B cell (primary cell): ENCODE measurements around the gene PDE6B. TPM values are rescaled to one million over a fixed set of nuclear protein-coding genes. Genes with fewer than 3 reads are reported as not detected.

Experiments used
- ATAC-seq: fragments of 200-7000 bp; cut with Tn5 transposase; one replicate; pipeline ENCODE4 v1.10.0; 2021; ENCODE audit warnings: low read depth, mild to moderate bottlenecking, moderate number of reproducible peaks, moderate library complexity
- CTCF ChIA-PET: fragments of 350-600 bp; sonication (Branson Sonifier 250); formaldehyde crosslinking; loops from one replicate; lab custom pipeline; 2021; ENCODE audit warnings: antibody characterized with exemption, inconsistent platforms; lab: Charles Lee
- POLR2A ChIA-PET: fragments of 350-600 bp; sonication (Branson Sonifier 250); formaldehyde crosslinking; loops from one replicate; lab custom pipeline; 2021; ENCODE audit warnings: antibody characterized with exemption; lab: Charles Lee
- DNase-seq: peaks from one replicate; pipeline ENCODE4 v3.0.0; 2013
- H2AFZ ChIP-seq: 2 replicates; pipeline ENCODE4 v1.6.1; 2012; ENCODE audit warnings: mild to moderate bottlenecking, low read depth, low read length; ENCODE audit not compliant: insufficient read depth, poor library complexity, severe bottlenecking
- H3K27ac ChIP-seq, 2 donors: 1 replicate in 1 of 2; 2 replicates in 1 of 2; pipeline ENCODE4 v1.5.1; 2012 to 2013; ENCODE audit warnings: low read length in 2 of 2, mild to moderate bottlenecking in 2 of 2, moderate library complexity in 1 of 2
- H3K27me3 ChIP-seq, 4 experiments: fragments of 200-600 bp in 1 of 4; sonication (generic) in 1 of 4; replicated peaks in 1 of 4; 1 replicate in 2 of 4; 2 replicates in 2 of 4; pipeline versions ENCODE4 v1.6.1 to v1.7.0; 2013 to 2016; ENCODE audit warnings: low read length in 3 of 4, mild to moderate bottlenecking in 2 of 4, mixed read lengths in 1 of 4, moderate library complexity in 1 of 4; ENCODE audit not compliant: insufficient read depth in 4 of 4, control insufficient read depth in 3 of 4; ENCODE audit errors: control extremely low read depth in 1 of 4
- H3K36me3 ChIP-seq, 2 experiments: replicated peaks in 1 of 2; 1 replicate in 1 of 2; 2 replicates in 1 of 2; pipeline versions ENCODE4 v1.6.1 to v1.7.1; 2013; ENCODE audit warnings: low read length in 1 of 2; ENCODE audit not compliant: insufficient read depth in 2 of 2, control insufficient read depth in 1 of 2; ENCODE audit errors: control extremely low read depth in 1 of 2, extremely low read depth in 1 of 2
- H3K4me1 ChIP-seq, 2 donors: fragments of 200-600 bp in 1 of 2; sonication (generic) in 1 of 2; 1 replicate in 1 of 2; 2 replicates in 1 of 2; pipeline versions ENCODE4 v1.5.1 to v1.6.1; 2013 to 2017; ENCODE audit warnings: low read length in 2 of 2; ENCODE audit not compliant: control insufficient read depth in 2 of 2, insufficient read depth in 2 of 2
- H3K4me2 ChIP-seq: replicated peaks from 2 replicates; pipeline ENCODE3; 2012; ENCODE audit warnings: mild to moderate bottlenecking, low read depth, low read length; ENCODE audit not compliant: poor library complexity, severe bottlenecking
- H3K4me3 ChIP-seq, 5 experiments: fragments of 200-600 bp in 1 of 5; sonication (generic) in 1 of 5; 1 replicate in 3 of 5; 2 replicates in 2 of 5; pipeline versions ENCODE4 v1.5.1 to v1.7.0; 2011 to 2016; ENCODE audit warnings: low read length in 4 of 5, mild to moderate bottlenecking in 4 of 5, low read depth in 2 of 5, control low read depth in 1 of 5, moderate library complexity in 1 of 5; ENCODE audit not compliant: insufficient read depth in 1 of 5; ENCODE audit errors: control extremely low read depth in 1 of 5, extremely low read depth in 1 of 5
- H3K79me2 ChIP-seq: fragments of 200-600 bp; sonication (generic); one replicate; pipeline ENCODE4 v1.6.0; 2016; ENCODE audit warnings: low read length; ENCODE audit not compliant: control insufficient read depth, insufficient read depth
- H3K9ac ChIP-seq: fragments of 200-600 bp; sonication (generic); 2 replicates; pipeline ENCODE4 v1.6.1; 2017; ENCODE audit warnings: mild to moderate bottlenecking, low read length, moderate library complexity
- H3K9me3 ChIP-seq, 3 donors: one replicate each; pipeline versions ENCODE4 v1.6.1 to v1.7.1; 2013; ENCODE audit warnings: low read length in 2 of 3; ENCODE audit not compliant: control insufficient read depth in 2 of 3, insufficient read depth in 1 of 3; ENCODE audit errors: control extremely low read depth in 1 of 3
- H4K20me1 ChIP-seq: 2 replicates; pipeline ENCODE4 v1.6.0; 2012; ENCODE audit warnings: mild to moderate bottlenecking, low read length; ENCODE audit not compliant: insufficient read depth, control insufficient read depth, poor library complexity, severe bottlenecking
- H3K27ac Mint-ChIP-seq: one replicate; pipeline ENCODE4 v1.8.0; 2021; ENCODE audit warnings: mixed read lengths
- H3K27me3 Mint-ChIP-seq: one replicate; pipeline ENCODE4 v1.8.0; 2021; ENCODE audit warnings: mixed read lengths
- H3K4me1 Mint-ChIP-seq: one replicate; pipeline ENCODE4 v1.8.0; 2021; ENCODE audit warnings: mixed read lengths
- H3K4me3 Mint-ChIP-seq: one replicate; pipeline ENCODE4 v1.8.0; 2021; ENCODE audit warnings: mixed read lengths
- H3K9me3 Mint-ChIP-seq: one replicate; pipeline ENCODE4 v1.8.0; 2022; ENCODE audit warnings: mixed read lengths; ENCODE audit not compliant: insufficient read depth
- EZH2 ChIP-seq: IDR thresholded peaks from 2 replicates; pipeline ENCODE4 v1.6.1; 2012; ENCODE audit warnings: borderline replicate concordance, low read depth, mild to moderate bottlenecking, moderate library complexity, low read length; ENCODE audit not compliant: insufficient read depth, poor library complexity, severe bottlenecking
- whole genome bisulfite sequencing: methylation state at CpG from one replicate; pipeline ENCODE4 v1.1.5; 2013; ENCODE audit warnings: missing lambda C conversion rate; ENCODE audit not compliant: insufficient coverage; 5-methylcytosine and 5-hydroxymethylcytosine counted together
- intact Hi-C: fragments of 100-400 bp; cut with micrococcal nuclease; formaldehyde crosslinking; loops from one replicate; pipeline ENCODE4 v1.10.0; 2022
- polyA plus RNA-seq: library from polyadenylated mRNA; depleted of rRNA; stranded (reverse); fragments of >200 nt; gene quantifications from 2 replicates; pipeline ENCODE4 v1.2.3, GENCODE V29; 2012
- total RNA-seq, 2 donors: library from RNA; stranded (reverse); fragments of 120-200 nt in 1 of 2; gene quantifications; 1 replicate in 1 of 2; 2 replicates in 1 of 2; pipeline versions ENCODE4 v1.2.3 to v1.2.4, GENCODE V29; 2013 to 2022
- TF ChIP-seq, protein P1 (sequence below): fragments of 200-600 bp; IDR thresholded peaks from one replicate; pipeline ENCODE4 v1.8.0; 2022; ENCODE audit warnings: antibody characterized with exemption, mild to moderate bottlenecking

Gene PDE6B
- total and polyA plus RNA-seq, 2 donors (not counting 1 experiment from before 2014, with no cell fraction given) = 20.0 to 25.2 TPM

DNA sequence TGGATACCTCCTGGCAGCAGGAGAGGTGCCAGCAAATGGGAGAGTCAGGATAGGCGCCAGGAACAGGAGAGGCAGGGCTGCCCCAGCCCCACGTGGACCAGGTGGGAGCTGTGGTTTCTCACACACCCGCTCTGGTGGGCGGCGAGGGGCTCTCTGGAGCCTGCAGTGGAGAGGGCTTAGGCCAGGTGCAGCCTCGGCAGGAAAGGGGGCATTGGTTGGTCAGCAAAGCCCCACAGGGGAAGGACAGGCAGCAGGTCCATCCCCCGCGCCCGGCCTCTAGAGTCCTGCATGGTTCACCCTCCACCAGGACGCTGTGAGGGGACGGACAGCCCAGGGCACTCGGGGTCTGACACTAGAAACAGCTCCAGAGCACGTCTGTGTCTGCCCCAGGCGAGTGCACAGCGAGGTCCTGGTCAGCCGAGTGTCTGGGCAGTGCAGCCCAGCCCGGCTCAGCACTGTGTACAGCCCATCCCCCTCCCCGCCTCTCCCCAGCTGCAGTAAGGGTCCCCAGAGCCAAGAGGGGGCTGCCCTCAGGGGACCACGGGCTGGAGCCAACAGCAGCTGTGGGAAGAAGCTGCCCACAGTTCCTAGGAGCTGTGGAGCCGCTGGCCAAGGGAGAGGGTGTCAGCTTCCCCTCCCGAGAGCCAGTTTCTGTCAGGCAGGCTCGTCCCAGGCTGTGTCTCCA lies 40.5 kb downstream of the PDE6B start:
- H3K27me3 ChIP-seq = no peaks in the 10 kb centered on the region
- Mint-ChIP-seq H3K27ac (no peak overlapping the region), H3K27me3 (no peaks in the 10 kb centered on the region), H3K4me1 (peaks cover 11% of the 10 kb centered on the region), H3K4me3 (no peak overlapping the region), H3K9me3 (no peaks in the 10 kb centered on the region)
- H3K4me2 ChIP-seq = no peak overlapping the region
- no peak overlapping the region for H2AFZ ChIP-seq
- H3K4me3 ChIP-seq = no peak overlapping the region
- 86% methylated on average over 21 of the region's 22 CpGs for WGBS
- TF ChIP-seq EZH2 = no peak
- TF ChIP-seq, protein P1, sequence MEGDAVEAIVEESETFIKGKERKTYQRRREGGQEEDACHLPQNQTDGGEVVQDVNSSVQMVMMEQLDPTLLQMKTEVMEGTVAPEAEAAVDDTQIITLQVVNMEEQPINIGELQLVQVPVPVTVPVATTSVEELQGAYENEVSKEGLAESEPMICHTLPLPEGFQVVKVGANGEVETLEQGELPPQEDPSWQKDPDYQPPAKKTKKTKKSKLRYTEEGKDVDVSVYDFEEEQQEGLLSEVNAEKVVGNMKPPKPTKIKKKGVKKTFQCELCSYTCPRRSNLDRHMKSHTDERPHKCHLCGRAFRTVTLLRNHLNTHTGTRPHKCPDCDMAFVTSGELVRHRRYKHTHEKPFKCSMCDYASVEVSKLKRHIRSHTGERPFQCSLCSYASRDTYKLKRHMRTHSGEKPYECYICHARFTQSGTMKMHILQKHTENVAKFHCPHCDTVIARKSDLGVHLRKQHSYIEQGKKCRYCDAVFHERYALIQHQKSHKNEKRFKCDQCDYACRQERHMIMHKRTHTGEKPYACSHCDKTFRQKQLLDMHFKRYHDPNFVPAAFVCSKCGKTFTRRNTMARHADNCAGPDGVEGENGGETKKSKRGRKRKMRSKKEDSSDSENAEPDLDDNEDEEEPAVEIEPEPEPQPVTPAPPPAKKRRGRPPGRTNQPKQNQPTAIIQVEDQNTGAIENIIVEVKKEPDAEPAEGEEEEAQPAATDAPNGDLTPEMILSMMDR = no peak
- peaks cover 9% of the 10 kb centered on the region for H3K79me2 ChIP-seq
- peaks cover 0 to 4% of the 10 kb centered on the region in 2 experiments for H3K36me3 ChIP-seq
- H4K20me1 ChIP-seq = no peaks in the 10 kb centered on the region
- H3K9ac ChIP-seq = no peak overlapping the region
- no peak overlapping the region for H3K27ac ChIP-seq
- ChIA-PET CTCF (no interaction called here), POLR2A (no interaction called here)
- DNase-seq (no peak), ATAC-seq (no peak)
- peaks cover 0 to 2% (median 0%) of the 10 kb centered on the region in 3 donors for H3K9me3 ChIP-seq
- intact Hi-C loops = no loop called here
- H3K4me1 ChIP-seq = peaks cover 9 to 17% of the 10 kb centered on the region in 2 donors

DNA sequence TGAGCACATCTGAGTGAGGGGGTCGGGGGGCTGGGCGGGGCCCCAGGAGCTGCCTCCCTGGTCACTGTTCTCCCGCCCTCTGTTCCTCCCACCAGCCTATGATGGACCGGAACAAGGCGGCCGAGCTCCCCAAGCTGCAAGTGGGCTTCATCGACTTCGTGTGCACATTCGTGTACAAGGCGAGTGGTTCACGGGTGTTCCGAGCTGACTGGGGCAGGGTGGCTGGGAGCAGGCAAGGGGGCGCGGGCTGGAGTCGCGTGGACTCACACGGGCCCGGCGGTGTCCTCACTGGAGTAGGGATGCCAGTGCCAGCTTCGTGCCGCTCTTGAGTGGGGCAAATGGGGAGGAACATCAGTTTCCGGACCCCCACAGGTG lies 41.0 kb downstream of the PDE6B start:
- Mint-ChIP-seq H3K9me3 (no peaks in the 10 kb centered on the region), H3K27me3 (no peaks in the 10 kb centered on the region), H3K4me3 (no peak overlapping the region), H3K4me1 (peaks cover 11% of the 10 kb centered on the region), H3K27ac (no peak overlapping the region)
- TF ChIP-seq, protein P1 = no peak
- TF ChIP-seq EZH2 = no peak
- WGBS = 97% methylated on average over 22 of the region's 22 CpGs
- H3K27ac ChIP-seq = no peak overlapping the region
- ChIA-PET POLR2A (no interaction called here), CTCF (no interaction called here)
- H3K27me3 ChIP-seq = no peaks in the 10 kb centered on the region
- intact Hi-C loops = no loop called here
- peaks cover 0 to 5% of the 10 kb centered on the region in 2 experiments for H3K36me3 ChIP-seq
- ATAC-seq (no peak), DNase-seq (no peak)
- no peak overlapping the region for H2AFZ ChIP-seq
- peaks cover 9% of the 10 kb centered on the region for H3K79me2 ChIP-seq
- H3K9me3 ChIP-seq = peaks cover 0 to 2% (median 0%) of the 10 kb centered on the region in 3 donors
- H3K4me2 ChIP-seq = no peak overlapping the region
- H3K9ac ChIP-seq = no peak overlapping the region
- H3K4me1 ChIP-seq = peaks cover 9 to 17% of the 10 kb centered on the region in 2 donors
- no peaks in the 10 kb centered on the region for H4K20me1 ChIP-seq
- H3K4me3 ChIP-seq = no peak overlapping the region
